ENCODE data around the gene HOXB13.

Gene HOXB13

DNA sequence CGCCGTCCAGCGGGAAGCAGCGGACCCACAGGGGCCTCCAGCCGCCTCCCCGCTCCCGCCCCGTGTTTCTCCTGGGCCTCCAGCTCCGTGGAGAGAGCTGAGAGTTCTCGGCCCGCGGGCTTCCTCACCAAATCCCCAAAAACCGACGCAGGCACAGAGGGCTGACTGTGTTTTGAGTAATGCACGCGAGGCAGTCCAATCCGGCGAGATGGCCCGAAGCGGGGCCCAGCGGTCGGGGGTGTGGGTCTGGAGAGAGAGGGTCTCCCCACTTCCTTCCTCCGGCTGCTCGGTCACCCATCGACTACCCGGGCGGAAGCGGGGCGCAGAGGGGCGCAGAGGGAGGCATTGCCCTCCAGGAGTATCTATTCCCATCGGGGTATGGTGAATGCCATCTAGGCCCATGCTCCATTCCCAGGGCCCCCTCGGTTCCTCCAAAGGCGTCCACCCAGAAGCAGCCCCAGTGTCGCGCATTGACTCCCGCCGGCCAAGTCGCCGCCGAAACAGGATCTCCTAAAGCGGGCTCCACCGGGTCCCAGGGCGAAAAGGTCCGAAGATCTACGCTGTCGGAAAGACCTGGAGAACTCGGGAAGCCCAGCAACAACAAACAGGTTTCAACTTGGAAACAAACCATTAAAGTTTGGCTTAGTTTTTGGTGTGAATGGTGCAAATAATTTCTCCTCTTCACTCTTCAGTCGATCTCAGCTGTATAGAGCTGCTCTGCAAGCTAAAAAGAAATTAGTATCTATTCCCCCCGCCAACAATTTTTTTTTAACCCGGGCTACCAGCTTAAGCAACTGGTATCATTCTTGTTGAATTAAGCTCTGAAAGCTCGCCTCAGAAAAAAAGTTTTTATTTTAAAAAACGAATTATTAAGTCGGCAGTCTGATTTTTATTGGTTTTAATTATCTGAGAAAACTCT, 19.2 kb upstream of the HOXB13 start:
- no peak for DNase-seq

DNA sequence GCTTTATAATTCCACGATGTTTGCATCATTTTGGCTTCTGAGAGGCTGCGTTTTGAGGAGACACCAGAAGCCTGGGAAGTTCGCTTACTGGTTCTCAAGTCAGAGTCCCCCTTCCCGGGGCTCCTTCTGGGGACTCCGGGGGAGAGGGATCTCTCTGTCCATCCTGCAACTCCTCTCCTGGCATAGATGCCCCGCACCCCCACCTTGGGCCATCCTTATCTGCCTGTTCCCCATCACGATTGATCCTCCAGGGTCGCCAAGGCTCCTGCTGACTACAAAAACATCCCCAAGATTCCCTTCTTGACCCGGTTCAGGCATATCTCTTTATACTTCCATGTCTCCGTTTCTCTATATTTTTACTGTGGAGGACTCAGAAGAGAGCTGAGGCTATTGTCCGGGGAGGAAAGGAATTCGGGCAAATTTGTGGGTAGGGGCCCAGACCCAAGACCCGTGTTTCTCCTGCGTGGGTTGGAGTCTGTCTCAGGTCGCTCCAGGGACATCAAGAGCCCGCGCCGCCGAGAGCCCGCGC, 18.4 kb upstream of the HOXB13 start:
- no peak for DNase-seq

DNA sequence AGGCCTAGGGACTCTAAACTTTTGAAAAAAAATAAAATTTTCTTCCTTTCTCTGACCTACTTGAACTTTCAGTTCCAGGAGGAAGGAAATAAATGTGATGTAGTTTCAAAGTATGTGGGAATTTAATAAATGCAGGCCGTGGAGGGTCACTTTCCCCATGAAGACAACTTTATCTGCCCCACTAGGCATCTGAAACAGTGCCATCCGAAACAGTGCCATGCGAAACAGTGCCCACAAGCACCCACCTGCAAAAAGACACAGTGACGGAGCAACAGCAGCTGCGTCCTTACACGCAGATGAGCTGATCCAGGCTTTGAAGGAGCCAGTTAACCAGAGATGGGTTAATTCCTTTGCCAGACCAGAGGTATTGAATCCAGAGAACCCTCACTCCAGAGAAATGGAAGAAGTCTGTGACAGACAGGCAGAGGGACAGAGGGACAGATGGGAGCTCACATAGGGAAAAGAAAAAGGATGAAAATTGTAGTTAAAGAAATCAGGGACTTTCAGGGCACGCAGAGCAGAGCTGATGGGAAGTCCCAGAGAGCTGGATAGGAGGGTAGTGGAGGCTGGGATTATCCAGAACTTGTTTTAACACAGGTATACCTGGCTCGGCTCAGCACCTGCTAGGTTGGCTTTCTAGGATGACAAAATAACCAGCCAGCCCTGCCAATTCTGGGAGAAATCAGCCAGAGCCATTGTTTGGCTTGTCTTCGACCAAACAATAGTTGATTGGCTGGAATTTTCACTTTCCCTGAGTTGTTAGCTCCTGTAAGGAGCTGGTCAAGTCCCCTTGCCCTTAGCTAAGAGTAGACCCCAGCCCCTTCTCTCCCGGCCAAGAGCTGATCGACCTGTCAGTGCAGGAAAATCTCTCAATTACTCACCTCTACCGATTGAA, 17.1 kb upstream of the HOXB13 start:
- DNase-seq = no peak

DNA sequence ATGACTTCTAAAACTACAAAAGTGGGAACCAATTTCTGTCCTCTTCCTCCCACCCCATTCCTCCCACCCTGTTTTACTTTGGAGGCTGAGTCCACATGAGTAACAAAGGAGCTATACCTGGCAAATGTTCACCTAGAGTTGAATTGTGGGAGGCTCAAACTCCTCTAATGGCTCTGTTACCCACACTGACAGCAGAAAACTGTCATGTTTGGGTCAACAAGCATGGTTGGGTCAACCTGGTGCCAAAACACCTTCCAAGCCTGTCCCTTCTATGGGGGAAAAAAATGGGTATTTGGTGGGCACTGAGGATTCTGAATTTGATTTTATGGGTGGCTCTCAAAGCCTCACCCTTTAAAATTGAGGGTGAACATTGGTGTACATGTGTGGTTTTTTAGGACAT, 12.0 kb upstream of the HOXB13 start:
- DNase-seq = peak; percentile 50

DNA sequence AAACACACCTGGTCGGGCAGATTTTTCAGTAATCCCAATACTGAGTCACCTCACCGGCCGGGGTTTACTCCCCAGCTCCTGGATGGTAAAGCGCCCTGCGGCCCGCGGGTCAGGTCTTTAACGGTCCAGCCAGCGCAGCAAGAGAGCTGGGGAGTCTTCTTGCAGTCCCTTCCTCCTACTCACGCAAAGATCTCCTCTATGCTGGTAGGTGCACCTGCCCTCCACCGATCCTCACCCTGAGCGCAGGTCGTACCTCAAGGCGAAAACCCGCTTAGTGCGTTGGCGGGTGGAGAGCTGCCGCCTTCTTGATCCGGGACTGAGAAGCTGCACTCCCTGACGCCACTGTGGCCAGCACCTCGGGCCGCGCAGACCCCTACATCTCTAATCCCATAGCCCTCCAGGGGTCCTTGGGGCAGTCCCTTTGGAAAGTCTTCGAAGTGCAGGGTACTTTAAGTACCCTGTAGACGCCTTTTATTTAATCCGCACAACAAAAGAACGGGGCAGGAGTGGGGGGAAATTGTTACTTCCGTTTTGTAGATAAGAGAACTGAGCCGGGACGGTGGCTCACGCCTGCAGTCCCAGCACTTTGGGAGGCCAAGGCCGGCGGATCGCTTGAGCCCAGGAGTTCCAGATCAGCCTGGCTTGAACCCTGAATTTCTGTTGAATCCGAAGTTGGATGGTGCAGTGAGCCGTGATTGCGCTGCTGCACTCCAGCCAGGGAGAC, 10.4 kb upstream of the HOXB13 start:
- peak; percentile 62 for DNase-seq

DNA sequence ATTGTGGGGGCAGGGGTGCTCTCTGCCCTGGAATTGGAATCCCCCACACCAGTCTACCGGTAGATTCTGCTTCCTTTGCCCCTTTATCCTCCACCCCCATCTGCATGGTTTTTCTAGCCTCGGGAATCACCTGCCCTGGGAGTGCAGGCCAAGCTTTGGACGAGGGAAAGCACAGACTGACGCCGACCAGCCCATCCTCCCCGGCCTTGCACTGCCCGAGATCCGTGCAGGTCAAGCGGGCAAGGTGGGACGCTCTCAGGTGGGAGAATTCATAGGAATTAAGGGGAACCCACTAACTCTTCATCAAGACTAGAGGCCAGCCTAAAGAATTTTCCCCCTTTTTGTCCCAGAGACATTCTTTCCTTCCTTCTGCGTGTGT, 9.9 kb upstream of the HOXB13 start:
- DNase-seq = no peak

DNA sequence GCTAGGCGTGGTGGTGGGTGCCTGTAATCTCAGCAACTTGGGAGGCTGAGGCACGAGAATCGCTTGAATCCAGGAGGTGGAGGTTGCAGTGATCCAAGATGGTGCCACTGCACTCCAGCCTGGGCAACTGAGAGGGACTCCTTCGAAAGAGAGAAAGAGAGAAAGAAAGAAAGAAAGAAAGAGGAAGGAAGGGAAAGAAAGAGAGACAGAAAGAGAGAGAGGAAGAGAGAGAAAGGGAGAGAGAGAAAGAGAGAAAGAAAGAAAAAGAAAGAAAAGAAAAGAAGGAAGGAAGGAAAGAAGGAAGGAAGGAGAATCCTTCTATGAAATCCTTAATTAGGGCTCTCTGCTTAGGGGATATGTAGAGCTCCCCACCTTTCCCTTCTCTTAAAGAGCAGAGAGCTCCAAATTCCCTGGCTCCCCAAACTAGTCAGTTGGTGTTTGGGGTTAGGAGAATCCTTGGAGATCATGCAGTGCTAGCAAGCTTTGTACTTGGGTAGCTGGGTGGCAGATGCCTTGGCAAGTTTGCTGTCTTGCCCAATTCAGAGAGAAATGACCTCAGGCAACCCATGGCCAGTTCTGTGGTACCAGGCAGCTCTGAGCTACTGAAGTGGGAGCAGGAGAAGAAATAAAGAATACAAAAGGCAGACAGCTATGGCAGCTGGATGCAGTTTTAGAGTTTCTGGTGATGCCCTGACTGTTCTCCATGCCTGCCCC, 8.9 kb upstream of the HOXB13 start:
- DNase-seq = peak; percentile 57

DNA sequence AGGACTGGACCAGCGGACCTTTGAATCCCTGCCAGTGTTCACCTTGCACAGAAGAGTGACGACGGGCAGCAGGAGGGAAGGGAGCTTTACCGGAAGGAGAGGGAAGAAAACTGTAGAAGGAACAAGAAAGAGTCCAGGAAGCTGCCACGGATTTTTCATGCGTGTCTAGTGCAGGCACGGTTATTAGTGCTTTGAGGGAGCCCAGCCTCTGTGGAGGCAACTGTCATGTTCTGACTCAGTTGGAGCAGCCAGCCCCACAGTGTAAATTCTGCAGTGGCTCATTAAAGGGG, 6.5 kb upstream of the HOXB13 start:
- DNase-seq = peak; percentile 30

DNA sequence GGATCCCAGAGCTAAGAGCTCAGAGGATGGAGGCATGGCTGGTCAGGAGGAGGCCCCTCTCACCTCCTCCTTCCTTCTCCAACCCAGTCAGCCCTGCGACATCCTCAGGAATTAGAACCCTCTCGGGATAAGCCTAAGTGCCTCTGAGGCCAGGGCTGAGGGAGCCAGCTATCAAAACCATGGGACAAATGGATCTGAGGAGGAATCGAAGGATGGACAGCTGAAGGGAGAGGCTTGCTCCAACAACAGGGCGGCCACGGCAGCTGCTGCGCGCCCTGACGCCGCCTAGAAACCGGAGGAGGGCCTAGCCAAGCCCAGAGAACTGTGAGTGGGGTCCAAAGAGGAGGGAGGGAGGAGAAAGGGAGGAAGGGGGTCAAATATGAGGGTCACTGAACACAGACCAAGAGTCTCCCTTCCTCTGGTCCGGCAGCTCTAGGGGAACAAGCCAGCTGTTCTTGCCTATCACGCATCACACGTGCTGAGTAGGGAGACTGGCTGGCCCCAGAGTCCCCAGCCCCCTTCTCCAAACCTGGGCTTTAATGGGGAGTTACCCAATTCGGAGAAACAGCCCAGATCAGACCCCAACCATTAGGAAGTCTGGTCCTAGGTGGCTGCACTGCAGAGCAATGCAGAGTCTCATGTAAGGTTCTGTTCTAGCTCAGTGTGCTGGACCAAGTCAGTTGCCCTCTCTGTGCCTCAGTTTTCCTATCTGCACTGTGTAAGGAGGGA, 5.9 kb upstream of the HOXB13 start:
- DNase-seq = peak; percentile 44

DNA sequence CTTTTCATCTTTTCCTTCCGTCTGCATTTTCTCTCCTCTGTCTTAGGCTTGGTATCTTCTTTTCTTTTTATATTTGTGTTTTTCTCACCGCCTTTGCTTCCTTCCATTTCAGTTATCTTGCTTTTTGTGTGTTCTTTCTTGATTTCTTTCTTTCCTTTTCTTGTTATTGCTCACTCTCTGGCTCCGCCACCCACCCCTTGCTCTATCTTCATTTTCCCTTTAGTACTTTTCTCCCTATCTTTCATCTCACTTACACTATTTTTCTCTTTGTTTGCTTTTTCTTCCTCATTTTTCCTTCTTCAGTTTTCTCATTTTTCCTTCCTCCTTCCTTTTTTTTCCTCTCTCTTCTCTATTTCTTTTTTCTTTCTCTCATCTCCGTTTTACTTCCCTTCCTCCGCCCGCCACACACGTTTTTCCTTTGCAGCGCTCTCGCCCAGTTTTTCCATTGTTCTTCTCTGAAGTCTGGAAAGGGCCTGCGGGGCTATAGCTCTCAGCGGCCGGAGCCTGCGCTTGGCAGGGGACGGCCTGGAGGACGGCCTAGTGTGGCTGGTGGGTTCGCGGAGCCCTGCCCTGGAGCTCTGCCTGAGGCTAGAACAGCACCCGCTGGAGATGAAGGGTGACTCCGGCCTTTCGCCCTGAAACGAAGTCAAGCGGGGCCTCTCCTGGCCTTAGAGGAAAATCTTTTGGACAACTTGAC, 5.2 kb upstream of the HOXB13 start:
- DNase-seq = peak; percentile 60

DNA sequence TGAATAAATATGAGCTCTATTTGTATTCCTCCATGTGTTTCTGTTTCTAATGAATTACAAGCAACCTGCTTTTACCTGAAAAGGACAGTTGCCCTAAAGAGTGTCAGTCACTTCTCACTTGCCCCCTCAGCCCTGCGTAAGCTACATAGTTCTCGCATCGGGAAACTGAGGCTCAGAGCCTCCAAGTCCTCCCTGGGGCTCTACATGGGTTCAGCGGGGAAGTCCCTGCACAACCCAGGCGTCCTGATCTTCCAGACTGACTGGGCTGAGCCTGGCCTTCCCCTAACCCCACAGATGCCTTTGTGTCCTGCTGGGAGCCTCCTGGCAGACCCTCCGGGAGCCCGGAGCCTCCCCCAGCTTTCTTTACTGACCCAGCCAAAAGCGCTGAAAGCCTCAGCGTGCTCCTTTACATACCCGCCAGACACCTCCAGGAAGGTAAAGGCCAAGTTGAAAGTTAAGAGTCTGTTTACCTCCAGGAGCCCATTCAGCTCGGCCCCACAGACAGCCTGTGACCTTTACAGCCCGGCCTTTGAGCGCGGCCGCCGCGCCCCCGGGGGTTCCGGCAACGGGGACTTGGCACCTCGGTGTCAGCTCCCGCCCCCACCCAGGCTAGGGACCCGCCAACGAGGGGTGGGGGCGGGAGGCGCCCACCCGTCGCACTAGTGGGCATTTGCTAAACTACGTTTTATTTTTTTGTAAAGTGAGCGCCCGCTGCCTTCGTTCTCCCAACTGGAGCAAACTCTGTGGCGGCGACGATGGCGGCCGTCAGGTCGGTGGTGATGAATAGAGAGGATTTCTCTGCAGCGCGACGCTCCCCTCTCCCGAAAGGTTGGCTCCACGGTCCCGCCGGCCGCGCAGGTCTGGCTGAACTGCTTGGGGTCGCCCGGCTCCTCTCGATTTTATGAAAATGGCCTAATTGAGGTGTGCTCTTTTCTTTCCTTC, 4.4 kb upstream of the HOXB13 start:
- DNase-seq = peak; percentile 55

DNA sequence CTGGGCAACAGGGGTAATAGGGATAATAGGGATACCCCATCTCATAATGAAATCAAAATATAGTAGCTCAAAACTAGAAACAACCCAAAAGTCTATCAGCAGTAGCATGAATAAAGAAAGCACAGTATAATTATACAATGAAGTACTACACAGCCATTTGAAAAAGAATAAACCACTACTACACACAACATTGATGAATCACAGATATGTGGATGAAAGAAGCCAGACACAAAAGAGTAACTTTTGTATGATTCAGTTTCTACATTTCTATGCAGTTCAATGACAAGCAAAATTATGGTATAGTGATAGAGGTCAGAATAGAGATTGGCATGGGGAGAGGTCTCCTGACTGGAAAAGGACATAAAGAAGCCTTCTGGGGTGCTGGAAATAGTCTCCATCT, 2.8 kb upstream of the HOXB13 start:
- DNase-seq = no peak

DNA sequence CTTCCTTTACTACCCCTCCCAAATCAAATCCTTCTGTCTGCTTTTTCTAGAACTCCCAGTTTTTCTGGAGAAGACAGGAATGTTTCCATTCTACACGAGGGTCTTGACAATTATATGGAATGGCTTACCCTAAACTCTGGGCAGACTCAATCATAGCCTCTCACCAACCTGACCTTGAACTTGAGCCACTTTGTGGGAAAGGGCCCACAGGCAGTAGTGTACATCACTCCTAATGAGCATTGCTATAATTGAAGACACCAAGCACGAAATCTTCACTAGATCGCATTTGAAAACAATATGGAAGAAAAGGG, 1.6 kb upstream of the HOXB13 start:
- no peak for DNase-seq

DNA sequence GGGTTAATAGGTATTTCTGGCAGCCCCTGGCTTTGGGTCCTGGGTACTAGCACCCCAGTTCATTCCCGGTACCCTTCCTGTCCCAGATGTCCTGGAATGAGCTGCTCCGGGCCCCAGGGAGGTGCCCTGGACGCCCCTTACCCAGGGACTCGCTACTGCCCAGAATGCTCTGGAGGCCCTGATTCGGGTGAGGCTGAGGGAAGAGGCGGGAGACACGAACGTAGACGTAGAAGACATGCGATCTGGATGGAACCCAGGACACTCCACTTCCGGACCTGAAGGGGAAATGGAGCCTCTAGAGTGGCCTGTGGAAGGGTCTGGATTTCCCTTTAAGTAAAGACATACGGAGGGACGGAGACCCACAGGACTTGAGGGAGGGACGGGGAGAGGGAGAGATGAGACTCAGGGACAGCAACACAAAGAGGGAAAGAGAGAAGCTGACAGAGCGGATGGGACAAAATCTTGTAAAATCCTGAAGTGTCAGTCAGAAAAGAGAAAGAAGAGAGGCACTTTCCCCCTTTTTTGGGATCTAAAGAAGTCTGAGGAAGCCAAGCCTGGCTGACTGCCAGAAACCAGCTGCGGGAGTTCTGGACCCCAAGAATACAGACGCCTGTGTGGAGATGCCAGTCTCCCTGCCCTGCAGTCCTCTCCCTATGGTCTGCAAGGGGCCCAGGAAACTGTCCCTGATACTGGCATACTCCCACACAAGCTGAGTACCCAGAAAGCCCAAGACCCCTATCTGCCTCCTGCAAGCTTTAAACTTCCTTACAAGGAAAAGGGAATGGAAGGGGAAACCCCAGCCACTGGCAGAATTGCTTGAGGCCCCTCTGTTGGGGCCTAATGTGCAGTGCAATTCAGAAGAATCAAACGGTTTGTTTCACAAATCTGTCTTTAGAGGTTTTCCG, 1.0 kb upstream of the HOXB13 start:
- DNase-seq = peak; percentile 41

DNA sequence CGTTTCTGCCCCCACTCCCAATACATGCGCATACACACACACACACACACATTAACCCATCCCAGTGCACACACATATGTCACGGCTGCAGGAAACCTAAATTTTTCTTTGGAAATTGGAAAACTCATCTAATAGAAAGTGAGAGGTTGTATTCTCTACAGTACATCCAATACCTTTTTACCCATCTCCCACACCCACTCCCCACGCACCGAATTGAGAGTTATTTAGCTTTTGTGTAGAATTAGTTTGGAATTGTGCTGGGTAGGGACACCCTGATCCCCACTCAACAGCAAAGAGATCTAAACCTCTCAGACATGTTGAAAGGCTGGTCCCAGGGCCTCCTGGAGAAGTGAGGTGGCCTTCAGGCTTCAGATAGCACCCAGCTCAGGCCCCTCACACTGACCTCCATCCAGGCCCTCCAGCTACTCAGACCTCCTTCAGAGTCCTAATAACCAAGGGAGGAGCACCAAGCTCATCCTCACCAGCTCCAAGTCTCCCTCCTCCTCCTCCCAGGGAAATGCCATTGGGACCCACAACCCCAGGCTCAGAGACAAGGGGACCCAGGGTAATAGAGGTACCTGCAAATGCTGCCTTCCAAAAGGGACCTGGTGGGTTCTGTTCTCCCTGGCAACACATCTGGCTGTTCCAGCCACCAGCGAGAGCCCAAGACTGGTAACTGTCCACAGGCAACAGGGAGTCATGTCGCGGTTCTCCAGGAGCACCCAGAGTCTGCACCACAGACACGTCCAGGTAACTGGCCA, 955 bp downstream of the HOXB13 start:
- DNase-seq = no peak

DNA sequence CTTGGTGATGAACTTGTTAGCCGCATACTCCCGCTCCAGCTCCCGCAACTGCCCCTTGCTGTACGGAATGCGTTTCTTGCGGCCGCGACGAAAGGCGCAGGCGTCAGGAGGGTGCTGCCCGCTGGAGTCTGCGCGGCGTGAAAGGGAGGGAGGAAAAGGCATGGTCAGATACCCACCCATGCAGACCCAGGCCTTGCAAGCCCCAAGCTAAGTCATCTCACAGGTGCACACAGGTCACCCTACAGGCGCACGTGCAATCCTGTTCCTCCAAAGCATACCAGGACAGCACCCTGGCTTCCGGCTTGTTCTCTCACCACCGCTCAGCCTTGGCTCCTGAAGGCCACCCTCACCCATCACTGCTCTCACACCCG, 1.6 kb downstream of the HOXB13 start:
- DNase-seq = no peak

DNA sequence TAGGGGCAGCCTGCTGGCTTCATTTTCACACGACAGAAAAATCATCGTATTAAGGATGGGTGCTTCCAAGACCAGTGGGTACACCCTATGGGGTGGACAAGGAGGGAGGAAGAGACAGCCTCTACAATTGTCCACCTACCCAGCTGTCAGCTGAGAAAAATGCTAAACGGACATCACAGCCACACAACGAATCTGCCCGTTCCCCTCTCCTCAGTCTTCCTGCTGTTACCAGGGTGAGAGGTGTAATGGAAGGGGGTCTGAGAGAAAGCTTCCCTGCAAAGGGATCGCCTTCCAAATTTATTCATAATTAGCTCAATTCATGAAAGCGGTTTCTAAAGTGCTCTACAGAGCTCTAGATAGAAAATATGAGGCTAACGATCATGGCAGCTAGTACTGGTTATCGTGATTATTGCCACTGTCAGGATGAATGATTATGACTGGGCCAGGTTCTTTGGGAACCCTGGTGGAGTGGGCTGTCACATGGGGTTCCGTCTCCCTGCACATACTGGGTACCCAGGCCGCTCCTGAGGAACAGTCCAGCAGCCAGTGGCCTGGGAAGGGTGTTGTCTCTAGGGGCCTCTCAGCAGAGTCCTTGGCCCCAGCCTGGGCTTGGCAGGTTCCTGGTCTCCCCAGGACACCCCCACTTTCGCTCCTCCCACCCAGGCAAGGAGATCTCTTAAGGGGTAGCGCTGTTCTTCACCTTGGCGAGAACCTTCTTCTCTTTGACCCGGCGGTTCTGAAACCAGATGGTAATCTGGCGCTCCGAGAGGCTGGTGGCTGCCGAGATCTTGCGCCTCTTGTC, 2.2 kb downstream of the HOXB13 start:
- no peak for DNase-seq

All from activated effector memory CD4-positive, alpha-beta T cell treated with anti-CD3 and anti-CD28 coated beads, Interleukin-2, amount 50 U/mL, for 16 hours (primary cell).